ENCODE results near the gene PAOX. TPM values are rescaled to one million over a fixed set of nuclear protein-coding genes. Genes with fewer than 3 reads are reported as not detected.
A peak's percentile ranks its signal among the peaks of the same experiment; 100 is the strongest.

Gene PAOX
- total RNA-seq, 1 experiment from 2014 or later, result 1.2 TPM

- ChIA-PET POLR2A (interaction anchor here (0.7 to 1.4 kb wide), 3 partner anchors 12 to 121 kb away, joined by 3 to 8 read pairs (median 5); partner anchors contain the start of gene MTG1), CTCF (interaction anchor here (0.9 to 1.1 kb wide), 2 partner anchors 10 to 115 kb away, joined by 3 to 4 read pairs; no protein-coding TSS in a partner anchor)
- Mint-ChIP-seq H3K27me3 (ENCODE audit: insufficient read depth, unreplicated experiment) (no peaks in the 10 kb centered on the region), H3K27ac (ENCODE audit: low read depth, unreplicated experiment) (no peak overlapping the region), H3K36me3 (ENCODE audit: insufficient read depth, unreplicated experiment) (no peaks in the 10 kb centered on the region), H3K4me1 (ENCODE audit: insufficient read depth, unreplicated experiment) (peaks cover 5% of the 10 kb centered on the region), H3K9me3 (ENCODE audit: unreplicated experiment) (no peaks in the 10 kb centered on the region), H3K4me3 (ENCODE audit: unreplicated experiment) (peak overlapping the region; percentile 71)
- intact Hi-C loops (cut with micrococcal nuclease), result no loop called here
- no TSS peak for BruUV-seq (replicated peaks)
- DNase-seq (ENCODE audit: unreplicated experiment), result peak; percentile 29
- TF ChIP-seq CTCF (IDR thresholded peaks at IDR 0.05; ENCODE audit: unreplicated experiment), result no peak
These were observed 588 bp upstream of the PAOX start for GRCh38 chr10:133378251-133379096.

GRCh38 chr10:133379801-133380666 lies 972 bp downstream of the PAOX start:
- intact Hi-C loops (cut with micrococcal nuclease), result no loop called here
- ChIA-PET POLR2A (interaction anchor here (0.8 kb wide), 1 partner anchor 14 kb away, joined by 3 read pairs; the partner anchor contains the start of gene MTG1), CTCF (interaction anchor here (0.7 kb wide), 1 partner anchor 22 kb away, joined by 3 read pairs; no protein-coding TSS in a partner anchor)
- BruUV-seq (replicated peaks), result no TSS peak
- Mint-ChIP-seq H3K9me3 (ENCODE audit: unreplicated experiment) (no peaks in the 10 kb centered on the region), H3K4me1 (ENCODE audit: insufficient read depth, unreplicated experiment) (no peaks in the 10 kb centered on the region), H3K4me3 (ENCODE audit: unreplicated experiment) (peak overlapping the region; percentile 62), H3K36me3 (ENCODE audit: insufficient read depth, unreplicated experiment) (no peaks in the 10 kb centered on the region), H3K27me3 (ENCODE audit: insufficient read depth, unreplicated experiment) (no peaks in the 10 kb centered on the region), H3K27ac (ENCODE audit: low read depth, unreplicated experiment) (no peak overlapping the region)
- no peak for TF ChIP-seq CTCF (IDR thresholded peaks at IDR 0.05; ENCODE audit: unreplicated experiment)
- DNase-seq (ENCODE audit: unreplicated experiment), result no peak

- TF ChIP-seq CTCF (IDR thresholded peaks at IDR 0.05; ENCODE audit: unreplicated experiment), result no peak
- no peaks in the 10 kb centered on the region for H3K9me3 Mint-ChIP-seq (ENCODE audit: unreplicated experiment)
- intact Hi-C loops (cut with micrococcal nuclease), result no loop called here
- ChIA-PET CTCF (no interaction called here), POLR2A (no interaction called here)
- H3K4me1 Mint-ChIP-seq (ENCODE audit: insufficient read depth, unreplicated experiment), result no peaks in the 10 kb centered on the region
- DNase-seq (ENCODE audit: unreplicated experiment), result no peak
- no peaks in the 10 kb centered on the region for H3K27me3 Mint-ChIP-seq (ENCODE audit: insufficient read depth, unreplicated experiment)
- no peaks in the 10 kb centered on the region for H3K36me3 Mint-ChIP-seq (ENCODE audit: insufficient read depth, unreplicated experiment)
- no peak overlapping the region for H3K4me3 Mint-ChIP-seq (ENCODE audit: unreplicated experiment)
- H3K27ac Mint-ChIP-seq (ENCODE audit: low read depth, unreplicated experiment), result no peak overlapping the region
- no TSS peak for BruUV-seq (replicated peaks)
These were observed 2.0 kb downstream of the PAOX start for GRCh38 chr10:133381036-133381435.

- ChIA-PET CTCF (interaction anchor here (0.7 to 1.0 kb wide), 2 partner anchors 54 to 76 kb away, joined by 3 read pairs; no protein-coding TSS in a partner anchor), POLR2A (no interaction called here)
- no peak overlapping the region for H3K27ac Mint-ChIP-seq (ENCODE audit: low read depth, unreplicated experiment)
- no peaks in the 10 kb centered on the region for H3K4me1 Mint-ChIP-seq (ENCODE audit: insufficient read depth, unreplicated experiment)
- no peaks in the 10 kb centered on the region for H3K27me3 Mint-ChIP-seq (ENCODE audit: insufficient read depth, unreplicated experiment)
- TF ChIP-seq CTCF (IDR thresholded peaks at IDR 0.05; ENCODE audit: unreplicated experiment), result no peak
- H3K36me3 Mint-ChIP-seq (ENCODE audit: insufficient read depth, unreplicated experiment), result no peaks in the 10 kb centered on the region
- H3K9me3 Mint-ChIP-seq (ENCODE audit: unreplicated experiment), result no peaks in the 10 kb centered on the region
- no peak overlapping the region for H3K4me3 Mint-ChIP-seq (ENCODE audit: unreplicated experiment)
- intact Hi-C loops (cut with micrococcal nuclease), result no loop called here
- no peak for DNase-seq (ENCODE audit: unreplicated experiment)
- BruUV-seq (replicated peaks), result no TSS peak
These were observed 4.5 kb downstream of the PAOX start for GRCh38 chr10:133383551-133383950.

Measured in MCF 10A (cell line).